OCI-LY3 (cell line): ENCODE data around the gene NDUFB2.
"Not testable (repeated sequence)": the region's sequence is repeated elsewhere in the genome, so short reads cannot be mapped to it uniquely, and the experiment has no call there.

Experiments
- H2AFZ ChIP-seq: fragments of 200-600, 300-600 bp; shearing (Covaris generic); 2 replicates; pipeline ENCODE4 v1.6.0; 2014; ENCODE audit warnings: antibody characterized with exemption, low read depth, low read length
- H3K27ac ChIP-seq: fragments of 200-600, 300-600 bp; sonication (generic); 2 replicates; pipeline ENCODE4 v1.5.1; 2014; ENCODE audit warnings: mild to moderate bottlenecking, low read length, moderate library complexity, mixed read lengths
- H3K27me3 ChIP-seq: fragments of 200-600, 300-600 bp; sonication (generic); 2 replicates; pipeline ENCODE4 v1.6.1; 2014; ENCODE audit warnings: low read depth, low read length, mixed read lengths
- H3K36me3 ChIP-seq: fragments of 200-600, 300-600 bp; sonication (generic); replicated peaks from 2 replicates; pipeline ENCODE3; 2014; ENCODE audit warnings: low read depth, low read length, mixed read lengths
- H3K4me1 ChIP-seq: fragments of 300-600, 200-600 bp; sonication (generic); 2 replicates; pipeline ENCODE4 v1.6.1; 2014; ENCODE audit warnings: low read length, mixed read lengths
- H3K4me2 ChIP-seq: fragments of 200-600, 300-600 bp; sonication (generic); 2 replicates; pipeline ENCODE4 v1.6.1; 2014; ENCODE audit warnings: low read length, mixed read lengths
- H3K4me3 ChIP-seq: fragments of 300-600, 200-600 bp; sonication (generic); 2 replicates; pipeline ENCODE4 v1.5.1; 2014; ENCODE audit warnings: antibody characterized with exemption, mild to moderate bottlenecking, low read length, moderate library complexity
- H3K79me2 ChIP-seq: fragments of 300-600, 200-600 bp; shearing (Covaris generic); 2 replicates; pipeline ENCODE4 v1.6.1; 2014; ENCODE audit warnings: mild to moderate bottlenecking, low read length, mixed read lengths
- H3K9ac ChIP-seq: fragments of 300-600, 200-600 bp; shearing (Covaris generic); 2 replicates; pipeline ENCODE4 v1.6.0; 2014; ENCODE audit warnings: mild to moderate bottlenecking, low read length, moderate library complexity
- H3K9me3 ChIP-seq: fragments of 200-600, 300-600 bp; shearing (Covaris generic); 2 replicates; pipeline ENCODE4 v1.6.1; 2014; ENCODE audit warnings: low read length, mixed read lengths; ENCODE audit not compliant: insufficient read depth
- H4K20me1 ChIP-seq: fragments of 200-600, 300-600 bp; sonication (generic); 2 replicates; pipeline ENCODE4 v1.6.1; 2016; ENCODE audit warnings: low read length, mixed read lengths; ENCODE audit not compliant: insufficient read depth
- EZH2phosphoT487 ChIP-seq: fragments of 200-600 bp; shearing (Covaris generic); IDR thresholded peaks from 2 replicates; pipeline ENCODE4 v1.6.1; 2018; ENCODE audit warnings: antibody characterized with exemption, mixed run types, low read depth
- TF ChIP-seq, protein P1 (sequence below): fragments of 200-600, 300-600 bp; sonication (generic); IDR thresholded peaks from 2 replicates; pipeline ENCODE4 v1.5.1; 2014; ENCODE audit warnings: antibody characterized with exemption, low read length, low read depth

Gene NDUFB2

DNA sequence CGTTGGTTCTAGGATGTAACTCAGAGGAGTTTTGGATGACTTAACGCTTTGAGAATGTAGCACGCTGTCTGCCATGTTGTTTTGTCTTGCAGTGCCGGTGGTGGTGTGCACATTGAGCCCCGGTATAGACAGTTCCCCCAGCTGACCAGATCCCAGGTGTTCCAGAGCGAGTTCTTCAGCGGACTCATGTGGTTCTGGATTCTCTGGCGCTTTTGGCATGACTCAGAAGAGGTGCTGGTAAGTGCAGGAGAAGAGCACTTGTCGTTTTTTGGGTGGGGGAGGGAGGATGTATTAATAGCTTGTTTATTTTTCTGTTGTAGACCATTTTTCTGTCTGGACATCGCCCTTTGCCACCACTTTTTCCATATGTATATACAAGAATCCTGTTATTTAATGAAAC lies 6.3 kb downstream of the NDUFB2 start:
- H3K4me2 ChIP-seq: no peak overlapping the region
- H2AFZ ChIP-seq: no peak overlapping the region
- no peak overlapping the region for H3K4me3 ChIP-seq
- H3K36me3 ChIP-seq: peaks cover 6% of the 10 kb centered on the region
- H3K79me2 ChIP-seq: peaks cover 48% of the 10 kb centered on the region
- H4K20me1 ChIP-seq: peaks cover 5% of the 10 kb centered on the region; the same call in 1 of the 2 replicates
- no peaks in the 10 kb centered on the region for H3K9me3 ChIP-seq
- no peaks in the 10 kb centered on the region for H3K27me3 ChIP-seq
- H3K27ac ChIP-seq: no peak overlapping the region
- H3K4me1 ChIP-seq: peaks cover 5% of the 10 kb centered on the region
- H3K9ac ChIP-seq: no peak overlapping the region
- TF ChIP-seq, protein P1, sequence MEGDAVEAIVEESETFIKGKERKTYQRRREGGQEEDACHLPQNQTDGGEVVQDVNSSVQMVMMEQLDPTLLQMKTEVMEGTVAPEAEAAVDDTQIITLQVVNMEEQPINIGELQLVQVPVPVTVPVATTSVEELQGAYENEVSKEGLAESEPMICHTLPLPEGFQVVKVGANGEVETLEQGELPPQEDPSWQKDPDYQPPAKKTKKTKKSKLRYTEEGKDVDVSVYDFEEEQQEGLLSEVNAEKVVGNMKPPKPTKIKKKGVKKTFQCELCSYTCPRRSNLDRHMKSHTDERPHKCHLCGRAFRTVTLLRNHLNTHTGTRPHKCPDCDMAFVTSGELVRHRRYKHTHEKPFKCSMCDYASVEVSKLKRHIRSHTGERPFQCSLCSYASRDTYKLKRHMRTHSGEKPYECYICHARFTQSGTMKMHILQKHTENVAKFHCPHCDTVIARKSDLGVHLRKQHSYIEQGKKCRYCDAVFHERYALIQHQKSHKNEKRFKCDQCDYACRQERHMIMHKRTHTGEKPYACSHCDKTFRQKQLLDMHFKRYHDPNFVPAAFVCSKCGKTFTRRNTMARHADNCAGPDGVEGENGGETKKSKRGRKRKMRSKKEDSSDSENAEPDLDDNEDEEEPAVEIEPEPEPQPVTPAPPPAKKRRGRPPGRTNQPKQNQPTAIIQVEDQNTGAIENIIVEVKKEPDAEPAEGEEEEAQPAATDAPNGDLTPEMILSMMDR: no peak
- TF ChIP-seq EZH2phosphoT487: no peak

DNA sequence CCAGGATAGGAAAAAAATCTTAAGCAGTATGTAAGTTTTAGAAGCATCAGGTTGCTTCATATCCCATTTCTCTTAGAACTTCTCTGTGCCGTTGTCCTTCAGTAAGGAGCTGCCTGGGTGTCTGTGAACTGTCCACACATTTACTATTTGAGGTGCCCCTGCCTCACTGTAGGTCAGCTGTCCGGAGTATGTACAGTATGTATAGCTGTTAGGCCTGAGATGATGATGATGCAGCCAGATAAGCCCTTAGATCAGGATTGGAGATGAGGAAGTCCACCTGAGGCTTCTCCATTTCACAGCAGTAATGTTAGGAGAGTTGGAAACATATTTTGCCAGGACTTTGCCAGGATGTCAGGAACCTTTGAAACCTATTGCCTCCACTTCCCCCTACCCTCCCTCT lies 7.7 kb downstream of the NDUFB2 start:
- Histone ChIP-seq H2AFZ (no peak overlapping the region), H4K20me1 (no peaks in the 10 kb centered on the region; the same call in 1 of the 2 replicates), H3K9ac (no peak overlapping the region), H3K79me2 (peaks cover 36% of the 10 kb centered on the region), H3K27me3 (no peaks in the 10 kb centered on the region), H3K4me1 (no peaks in the 10 kb centered on the region), H3K4me2 (no peak overlapping the region), H3K36me3 (peaks cover 6% of the 10 kb centered on the region), H3K9me3 (no peaks in the 10 kb centered on the region), H3K4me3 (no peak overlapping the region), H3K27ac (no peak overlapping the region)
- TF ChIP-seq, protein P1: no peak
- TF ChIP-seq EZH2phosphoT487: no peak

DNA sequence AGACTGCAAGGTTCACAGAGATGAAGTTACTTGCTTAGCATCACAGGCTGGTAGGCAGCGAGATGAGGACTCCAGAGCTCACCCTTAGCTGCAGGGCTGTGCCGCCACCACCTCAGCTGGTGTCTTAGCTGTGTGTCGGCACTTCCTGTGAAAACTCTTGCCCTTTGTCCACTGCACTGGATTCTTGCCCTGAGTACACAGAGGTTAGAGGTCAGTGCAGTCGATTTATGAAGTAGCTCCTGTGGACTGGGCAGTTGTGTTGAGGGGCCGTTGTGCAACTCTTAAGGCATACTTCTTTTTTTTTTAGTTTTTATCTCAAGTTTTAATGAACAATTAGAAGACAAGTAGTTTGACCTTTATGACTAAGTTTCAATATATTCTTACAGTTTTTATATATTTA lies 10.6 kb downstream of the NDUFB2 start:
- TF ChIP-seq EZH2phosphoT487: no peak
- TF ChIP-seq, protein P1: no peak
- no peaks in the 10 kb centered on the region for H3K4me1 ChIP-seq

DNA sequence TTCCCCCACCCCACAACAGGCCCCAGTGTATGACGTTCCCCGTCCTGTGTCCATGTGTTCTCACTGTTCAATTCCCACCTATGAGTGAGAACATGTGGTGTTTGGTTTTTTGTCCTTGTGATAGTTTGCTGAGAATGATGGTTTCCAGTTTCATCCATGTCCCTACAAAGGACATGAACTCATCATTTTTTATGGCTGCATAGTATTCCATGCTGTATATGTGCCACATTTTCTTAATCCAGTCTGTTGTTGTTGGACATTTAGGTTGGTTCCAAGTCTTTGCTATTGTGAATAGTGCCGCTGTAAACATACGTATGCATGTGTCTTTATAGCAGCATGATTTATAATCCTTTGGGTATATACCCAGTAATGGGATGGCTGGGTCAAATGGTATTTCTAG lies 12.3 kb downstream of the NDUFB2 start:
- H3K27ac ChIP-seq, H3K79me2 ChIP-seq, H3K4me3 ChIP-seq, H3K36me3 ChIP-seq, H3K9me3 ChIP-seq, H3K4me1 ChIP-seq, H2AFZ ChIP-seq, H3K9ac ChIP-seq, H4K20me1 ChIP-seq, H3K4me2 ChIP-seq, H3K27me3 ChIP-seq: not testable (repeated sequence)

More for the DNA sequence above, 10.6 kb downstream of the NDUFB2 start:
- peaks cover 6% of the 10 kb centered on the region for H3K36me3 ChIP-seq
- H4K20me1 ChIP-seq: no peaks in the 10 kb centered on the region; the same call in 1 of the 2 replicates
- no peak overlapping the region for H3K27ac ChIP-seq
- no peak overlapping the region for H3K4me3 ChIP-seq
- H3K27me3 ChIP-seq: no peaks in the 10 kb centered on the region
- no peaks in the 10 kb centered on the region for H3K9me3 ChIP-seq
- H3K9ac ChIP-seq: no peak overlapping the region
- no peak overlapping the region for H2AFZ ChIP-seq
- H3K4me2 ChIP-seq: no peak overlapping the region
- H3K79me2 ChIP-seq: peaks cover 8% of the 10 kb centered on the region; the same call in 1 of the 2 replicates

DNA sequence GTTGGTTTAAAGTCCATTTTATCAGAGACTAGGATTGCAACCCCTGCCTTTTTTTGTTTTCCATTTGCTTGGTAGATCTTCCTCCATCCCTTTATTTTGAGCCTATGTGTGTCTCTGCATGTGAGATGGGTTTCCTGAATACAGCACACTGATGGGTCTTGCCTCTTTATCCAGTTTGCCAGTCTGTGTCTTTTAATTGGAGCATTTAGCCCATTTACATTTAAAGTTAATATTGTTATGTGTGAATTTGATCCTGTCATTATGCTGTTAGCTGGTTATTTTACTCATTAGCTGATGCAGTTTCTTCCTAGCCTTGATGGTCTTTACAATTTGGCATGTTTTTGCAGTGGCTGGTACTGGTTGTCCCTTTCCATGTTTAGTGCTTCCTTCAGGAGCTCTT lies 15.9 kb downstream of the NDUFB2 start:
- not testable (repeated sequence) for H4K20me1 ChIP-seq, H3K27me3 ChIP-seq, H3K4me1 ChIP-seq

More for the DNA sequence above, 15.9 kb downstream of the NDUFB2 start:
- H3K4me3 ChIP-seq, H3K4me2 ChIP-seq, H2AFZ ChIP-seq, H3K9ac ChIP-seq, H3K79me2 ChIP-seq, H3K36me3 ChIP-seq, H3K27ac ChIP-seq, H3K9me3 ChIP-seq: not testable (repeated sequence)
